OCI-LY1 (cell line): ENCODE measurements around the gene PPP1R11.

ENCODE experiments used
- CTCF ChIP-seq: fragments of 200-600 bp; sonication (generic), shearing (Covaris generic); IDR thresholded peaks from 2 replicates; pipeline ENCODE4 v1.5.1; 2017; ENCODE audit warnings: mild to moderate bottlenecking, antibody characterized with exemption, low read length, moderate library complexity, mixed read lengths
- EZH2 ChIP-seq: fragments of 200-600 bp; sonication (generic), shearing (Covaris generic); IDR thresholded peaks from 2 replicates; pipeline ENCODE4 v1.8.0; 2017; ENCODE audit warnings: borderline replicate concordance, mixed run types, mild to moderate bottlenecking, antibody characterized with exemption, low read length, moderate library complexity, mixed read lengths

GRCh38 chr6:30061858-30062458 is 5.0 kb upstream of the PPP1R11 start:
- no peak for TF ChIP-seq EZH2
- TF ChIP-seq CTCF, result no peak
